ENCODE results near the gene GPR12. TPM values are rescaled to one million over a fixed set of nuclear protein-coding genes. Genes with fewer than 3 reads are reported as not detected.

Gene GPR12
- total RNA-seq, 1 donor from 2014 or later, result not detected

GRCh38 chr13:26722321-26722720 is 38.3 kb downstream of the GPR12 start:
- H3K4me3 ChIP-seq (ENCODE audit: low read length in 3 of 3), result no peak overlapping the region
- H3K36me3 ChIP-seq (ENCODE audit: control insufficient read depth in 3 of 3, insufficient read depth in 3 of 3, low read length in 3 of 3), result no peaks in the 10 kb centered on the region
- no peaks in the 10 kb centered on the region for H3K9me3 ChIP-seq (ENCODE audit: control insufficient read depth in 3 of 3, low read length in 3 of 3)
- H3K27me3 ChIP-seq (ENCODE audit: control insufficient read depth in 3 of 3, insufficient read depth in 3 of 3, low read length in 3 of 3), result no peaks in the 10 kb centered on the region
- no peaks in the 10 kb centered on the region for H3K4me1 ChIP-seq (ENCODE audit: control insufficient read depth in 3 of 3, insufficient read depth in 3 of 3, low read length in 3 of 3)
- H3K27ac ChIP-seq (ENCODE audit: low read depth, low read length), result no peak overlapping the region
- H3K9ac ChIP-seq (ENCODE audit: low read depth in 1 of 3, low read length in 3 of 3), result no peak overlapping the region

- Histone ChIP-seq H3K4me1 (ENCODE audit: control insufficient read depth in 3 of 3, insufficient read depth in 3 of 3, low read length in 3 of 3) (no peaks in the 10 kb centered on the region), H3K4me3 (ENCODE audit: low read length in 3 of 3) (no peak overlapping the region), H3K27ac (ENCODE audit: low read depth, low read length) (no peak overlapping the region), H3K9me3 (ENCODE audit: control insufficient read depth in 3 of 3, low read length in 3 of 3) (no peaks in the 10 kb centered on the region), H3K36me3 (ENCODE audit: control insufficient read depth in 3 of 3, insufficient read depth in 3 of 3, low read length in 3 of 3) (no peaks in the 10 kb centered on the region), H3K9ac (ENCODE audit: low read depth in 1 of 3, low read length in 3 of 3) (no peak overlapping the region), H3K27me3 (ENCODE audit: control insufficient read depth in 3 of 3, insufficient read depth in 3 of 3, low read length in 3 of 3) (no peaks in the 10 kb centered on the region)
These were observed 39.1 kb downstream of the GPR12 start for GRCh38 chr13:26721251-26722121.

- Histone ChIP-seq H3K9ac (ENCODE audit: low read depth in 1 of 3, low read length in 3 of 3) (no peak overlapping the region), H3K4me1 (ENCODE audit: control insufficient read depth in 3 of 3, insufficient read depth in 3 of 3, low read length in 3 of 3) (no peaks in the 10 kb centered on the region), H3K9me3 (ENCODE audit: control insufficient read depth in 3 of 3, low read length in 3 of 3) (no peaks in the 10 kb centered on the region), H3K27ac (ENCODE audit: low read depth, low read length) (no peak overlapping the region), H3K27me3 (ENCODE audit: control insufficient read depth in 3 of 3, insufficient read depth in 3 of 3, low read length in 3 of 3) (no peaks in the 10 kb centered on the region), H3K36me3 (ENCODE audit: control insufficient read depth in 3 of 3, insufficient read depth in 3 of 3, low read length in 3 of 3) (no peaks in the 10 kb centered on the region), H3K4me3 (ENCODE audit: low read length in 3 of 3) (no peak overlapping the region)
These were observed 41.1 kb downstream of the GPR12 start for GRCh38 chr13:26719356-26719945.

DNA sequence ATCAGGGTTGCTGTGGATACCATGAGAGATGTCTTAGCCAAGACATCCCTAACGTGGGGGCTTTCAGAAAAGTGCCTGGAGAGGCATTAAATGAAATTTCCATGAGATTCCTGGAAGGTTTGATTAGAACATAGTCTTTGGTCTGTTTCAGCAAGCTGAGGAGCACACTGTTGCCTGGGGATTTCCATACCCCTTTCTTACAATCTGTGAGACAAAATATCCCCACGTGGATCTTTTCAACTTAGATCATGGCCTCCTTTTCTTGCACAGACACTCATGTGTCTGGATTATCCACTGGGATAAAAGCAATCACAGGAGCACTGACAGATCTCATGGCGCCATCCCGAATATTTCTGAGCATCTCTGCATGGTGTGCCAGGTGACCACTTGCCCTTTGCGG is 41.7 kb downstream of the GPR12 start:
- H3K4me3 ChIP-seq (ENCODE audit: low read length in 3 of 3), result no peak overlapping the region
- no peak overlapping the region for H3K9ac ChIP-seq (ENCODE audit: low read depth in 1 of 3, low read length in 3 of 3)
- no peaks in the 10 kb centered on the region for H3K4me1 ChIP-seq (ENCODE audit: control insufficient read depth in 3 of 3, insufficient read depth in 3 of 3, low read length in 3 of 3)
- H3K27ac ChIP-seq (ENCODE audit: low read depth, low read length), result no peak overlapping the region
- H3K27me3 ChIP-seq (ENCODE audit: control insufficient read depth in 3 of 3, insufficient read depth in 3 of 3, low read length in 3 of 3), result no peaks in the 10 kb centered on the region
- no peaks in the 10 kb centered on the region for H3K36me3 ChIP-seq (ENCODE audit: control insufficient read depth in 3 of 3, insufficient read depth in 3 of 3, low read length in 3 of 3)
- H3K9me3 ChIP-seq (ENCODE audit: control insufficient read depth in 3 of 3, low read length in 3 of 3), result no peaks in the 10 kb centered on the region

GRCh38 chr13:26718146-26718545 is 42.4 kb downstream of the GPR12 start:
- Histone ChIP-seq H3K4me3 (ENCODE audit: low read length in 3 of 3) (no peak overlapping the region), H3K9me3 (ENCODE audit: control insufficient read depth in 3 of 3, low read length in 3 of 3) (peaks cover 0 to 2% (median 0%) of the 10 kb centered on the region in 3 donors), H3K9ac (ENCODE audit: low read depth in 1 of 3, low read length in 3 of 3) (no peak overlapping the region), H3K27ac (ENCODE audit: low read depth, low read length) (no peak overlapping the region), H3K27me3 (ENCODE audit: control insufficient read depth in 3 of 3, insufficient read depth in 3 of 3, low read length in 3 of 3) (no peaks in the 10 kb centered on the region), H3K4me1 (ENCODE audit: control insufficient read depth in 3 of 3, insufficient read depth in 3 of 3, low read length in 3 of 3) (no peaks in the 10 kb centered on the region), H3K36me3 (ENCODE audit: control insufficient read depth in 3 of 3, insufficient read depth in 3 of 3, low read length in 3 of 3) (no peaks in the 10 kb centered on the region)

DNA sequence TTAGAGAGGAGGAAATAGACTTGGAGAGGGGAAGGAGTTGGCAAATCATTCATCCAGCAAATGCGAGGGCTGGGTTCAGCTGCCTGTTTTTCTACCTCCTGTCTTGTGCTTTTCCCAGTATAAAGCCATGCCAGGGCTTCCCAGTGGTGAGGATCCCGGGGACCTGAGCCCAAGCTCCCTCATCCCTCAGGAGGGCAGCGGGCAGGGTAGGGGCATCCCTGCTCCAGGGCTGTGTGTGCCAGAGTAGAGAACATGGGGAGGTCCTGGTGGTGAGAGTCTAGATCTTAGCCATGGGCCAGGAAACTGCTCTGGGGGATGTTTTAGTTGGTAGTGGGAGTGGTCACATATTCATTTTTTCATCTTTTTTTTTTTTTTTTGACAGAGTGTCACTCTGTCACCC is 43.6 kb downstream of the GPR12 start:
- Histone ChIP-seq H3K27ac (ENCODE audit: low read depth, low read length) (no peak overlapping the region), H3K27me3 (ENCODE audit: control insufficient read depth in 3 of 3, insufficient read depth in 3 of 3, low read length in 3 of 3) (no peaks in the 10 kb centered on the region), H3K36me3 (ENCODE audit: control insufficient read depth in 3 of 3, insufficient read depth in 3 of 3, low read length in 3 of 3) (no peaks in the 10 kb centered on the region), H3K9me3 (ENCODE audit: control insufficient read depth in 3 of 3, low read length in 3 of 3) (peaks cover 0 to 4% (median 0%) of the 10 kb centered on the region in 3 donors), H3K9ac (ENCODE audit: low read depth in 1 of 3, low read length in 3 of 3) (no peak overlapping the region), H3K4me1 (ENCODE audit: control insufficient read depth in 3 of 3, insufficient read depth in 3 of 3, low read length in 3 of 3) (no peaks in the 10 kb centered on the region), H3K4me3 (ENCODE audit: low read length in 3 of 3) (no peak overlapping the region)

- H3K4me1 ChIP-seq (ENCODE audit: control insufficient read depth in 3 of 3, insufficient read depth in 3 of 3, low read length in 3 of 3), result no peaks in the 10 kb centered on the region
- H3K4me3 ChIP-seq (ENCODE audit: low read length in 3 of 3), result no peak overlapping the region
- no peak overlapping the region for H3K27ac ChIP-seq (ENCODE audit: low read depth, low read length)
- H3K9ac ChIP-seq (ENCODE audit: low read depth in 1 of 3, low read length in 3 of 3), result no peak overlapping the region
- H3K36me3 ChIP-seq (ENCODE audit: control insufficient read depth in 3 of 3, insufficient read depth in 3 of 3, low read length in 3 of 3), result no peaks in the 10 kb centered on the region
- peaks cover 0 to 4% (median 3%) of the 10 kb centered on the region in 3 donors for H3K27me3 ChIP-seq (ENCODE audit: control insufficient read depth in 3 of 3, insufficient read depth in 3 of 3, low read length in 3 of 3)
- peaks cover 0 to 4% (median 0%) of the 10 kb centered on the region in 3 donors for H3K9me3 ChIP-seq (ENCODE audit: control insufficient read depth in 3 of 3, low read length in 3 of 3)
These were observed 47.2 kb downstream of the GPR12 start for GRCh38 chr13:26713341-26713740.

GRCh38 chr13:26711211-26711610 is 49.4 kb downstream of the GPR12 start:
- Histone ChIP-seq H3K4me3 (ENCODE audit: low read length in 3 of 3) (no peak overlapping the region), H3K27me3 (ENCODE audit: control insufficient read depth in 3 of 3, insufficient read depth in 3 of 3, low read length in 3 of 3) (peaks cover 2 to 10% (median 8%) of the 10 kb centered on the region in 3 donors), H3K4me1 (ENCODE audit: control insufficient read depth in 3 of 3, insufficient read depth in 3 of 3, low read length in 3 of 3) (no peaks in the 10 kb centered on the region), H3K9ac (ENCODE audit: low read depth in 1 of 3, low read length in 3 of 3) (no peak overlapping the region), H3K9me3 (ENCODE audit: control insufficient read depth in 3 of 3, low read length in 3 of 3) (peaks cover 0 to 4% (median 0%) of the 10 kb centered on the region in 3 donors), H3K36me3 (ENCODE audit: control insufficient read depth in 3 of 3, insufficient read depth in 3 of 3, low read length in 3 of 3) (no peaks in the 10 kb centered on the region), H3K27ac (ENCODE audit: low read depth, low read length) (no peak overlapping the region)

- no peak overlapping the region for H3K27ac ChIP-seq (ENCODE audit: low read depth, low read length)
- H3K9ac ChIP-seq (ENCODE audit: low read depth in 1 of 3, low read length in 3 of 3), result no peak overlapping the region
- peaks cover 0 to 4% (median 0%) of the 10 kb centered on the region in 3 donors for H3K9me3 ChIP-seq (ENCODE audit: control insufficient read depth in 3 of 3, low read length in 3 of 3)
- H3K4me3 ChIP-seq (ENCODE audit: low read length in 3 of 3), result no peak overlapping the region
- H3K4me1 ChIP-seq (ENCODE audit: control insufficient read depth in 3 of 3, insufficient read depth in 3 of 3, low read length in 3 of 3), result no peaks in the 10 kb centered on the region
- peaks cover 2 to 10% (median 8%) of the 10 kb centered on the region in 3 donors for H3K27me3 ChIP-seq (ENCODE audit: control insufficient read depth in 3 of 3, insufficient read depth in 3 of 3, low read length in 3 of 3)
- no peaks in the 10 kb centered on the region for H3K36me3 ChIP-seq (ENCODE audit: control insufficient read depth in 3 of 3, insufficient read depth in 3 of 3, low read length in 3 of 3)
These were observed 50.4 kb downstream of the GPR12 start for GRCh38 chr13:26710166-26710565.

DNA sequence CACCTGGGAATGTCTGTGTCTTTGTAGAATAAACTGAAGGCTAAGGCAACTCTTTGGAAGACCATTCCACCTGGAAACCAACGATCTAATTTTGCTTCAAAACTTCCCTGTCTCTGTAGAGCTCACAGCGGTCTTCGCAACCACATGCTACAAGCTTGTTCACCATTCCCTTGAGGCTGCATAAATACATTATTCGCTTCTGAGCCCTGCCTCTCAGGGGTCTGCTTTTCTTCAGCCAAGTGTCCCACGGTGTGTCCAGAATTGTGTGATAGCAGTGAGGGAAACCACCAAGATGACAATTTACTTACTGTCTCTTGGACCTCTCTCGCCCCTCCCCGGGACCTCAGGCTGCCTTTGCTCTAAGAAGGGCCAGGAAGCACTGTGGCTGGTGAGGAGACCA is 51.1 kb downstream of the GPR12 start:
- Histone ChIP-seq H3K4me3 (ENCODE audit: low read length in 3 of 3) (no peak overlapping the region), H3K9ac (ENCODE audit: low read depth in 1 of 3, low read length in 3 of 3) (no peak overlapping the region), H3K27me3 (ENCODE audit: control insufficient read depth in 3 of 3, insufficient read depth in 3 of 3, low read length in 3 of 3) (peaks cover 2 to 10% (median 8%) of the 10 kb centered on the region in 3 donors), H3K9me3 (ENCODE audit: control insufficient read depth in 3 of 3, low read length in 3 of 3) (peaks cover 0 to 4% (median 0%) of the 10 kb centered on the region in 3 donors), H3K36me3 (ENCODE audit: control insufficient read depth in 3 of 3, insufficient read depth in 3 of 3, low read length in 3 of 3) (no peaks in the 10 kb centered on the region), H3K27ac (ENCODE audit: low read depth, low read length) (no peak overlapping the region), H3K4me1 (ENCODE audit: control insufficient read depth in 3 of 3, insufficient read depth in 3 of 3, low read length in 3 of 3) (no peaks in the 10 kb centered on the region)
